ENCODE data around the gene EEFSEC. TPM values are rescaled to one million over a fixed set of nuclear protein-coding genes. Genes with fewer than 3 reads are reported as not detected.

EEFSEC gene
- total and polyA plus RNA-seq, 5 donors from 2014 or later = 16.9 to 21.9 (median 18.5) TPM

- H3K4me1 ChIP-seq (ENCODE audit: control insufficient read depth, insufficient read depth, low read length, poor library complexity, severe bottlenecking) = no peaks in the 10 kb centered on the region
- H3K9me3 ChIP-seq (ENCODE audit: control insufficient read depth in 2 of 2, low read length in 2 of 2) = no peaks in the 10 kb centered on the region
- DNase-seq = no peak
- peaks cover 12% of the 10 kb centered on the region for H3K36me3 ChIP-seq (ENCODE audit: control insufficient read depth, insufficient read depth, low read length)
- H3K27ac Mint-ChIP-seq = peak overlapping the region in 1 of 3 donors; percentile 42
- H3K4me3 ChIP-seq (ENCODE audit: low read depth, low read length) = no peak overlapping the region
- H3K27me3 ChIP-seq (ENCODE audit: control insufficient read depth, insufficient read depth, low read length) = no peaks in the 10 kb centered on the region
- no peaks in the 10 kb centered on the region for H3K27me3 Mint-ChIP-seq
- H3K9me3 Mint-ChIP-seq = no peaks in the 10 kb centered on the region
- no peak overlapping the region for H3K27ac ChIP-seq (ENCODE audit: insufficient read depth, low read length, poor library complexity, severe bottlenecking)
- no peak overlapping the region for H3K4me3 Mint-ChIP-seq
- peaks cover 11% of the 10 kb centered on the region for H3K36me3 Mint-ChIP-seq
- no peak for ATAC-seq (ENCODE audit: low read depth in 2 of 2)
- H3K4me1 Mint-ChIP-seq = peaks cover 0 to 2% (median under 1%) of the 10 kb centered on the region in 4 donors
These were observed 207.5 kb downstream of the EEFSEC start for GRCh38 chr3:128360705-128361271.

- no peaks in the 10 kb centered on the region for H3K9me3 Mint-ChIP-seq
- ATAC-seq (ENCODE audit: low read depth in 2 of 2) = no peak
- H3K27ac Mint-ChIP-seq = peak overlapping the region in 1 of 3 donors; percentile 41
- H3K27me3 Mint-ChIP-seq = no peaks in the 10 kb centered on the region
- Histone ChIP-seq H3K4me1 (ENCODE audit: control insufficient read depth, insufficient read depth, low read length, poor library complexity, severe bottlenecking) (no peaks in the 10 kb centered on the region), H3K27ac (ENCODE audit: insufficient read depth, low read length, poor library complexity, severe bottlenecking) (no peak overlapping the region), H3K4me3 (ENCODE audit: low read depth, low read length) (no peak overlapping the region), H3K27me3 (ENCODE audit: control insufficient read depth, insufficient read depth, low read length) (no peaks in the 10 kb centered on the region), H3K36me3 (ENCODE audit: control insufficient read depth, insufficient read depth, low read length) (peaks cover 12% of the 10 kb centered on the region), H3K9me3 (ENCODE audit: control insufficient read depth in 2 of 2, low read length in 2 of 2) (no peaks in the 10 kb centered on the region)
- H3K4me1 Mint-ChIP-seq = peaks cover 0 to 5% (median 0%) of the 10 kb centered on the region in 4 donors
- no peak overlapping the region for H3K4me3 Mint-ChIP-seq
- no peak for DNase-seq
- peaks cover 12% of the 10 kb centered on the region for H3K36me3 Mint-ChIP-seq
These were observed 209.0 kb downstream of the EEFSEC start for GRCh38 chr3:128362026-128362965.

DNA sequence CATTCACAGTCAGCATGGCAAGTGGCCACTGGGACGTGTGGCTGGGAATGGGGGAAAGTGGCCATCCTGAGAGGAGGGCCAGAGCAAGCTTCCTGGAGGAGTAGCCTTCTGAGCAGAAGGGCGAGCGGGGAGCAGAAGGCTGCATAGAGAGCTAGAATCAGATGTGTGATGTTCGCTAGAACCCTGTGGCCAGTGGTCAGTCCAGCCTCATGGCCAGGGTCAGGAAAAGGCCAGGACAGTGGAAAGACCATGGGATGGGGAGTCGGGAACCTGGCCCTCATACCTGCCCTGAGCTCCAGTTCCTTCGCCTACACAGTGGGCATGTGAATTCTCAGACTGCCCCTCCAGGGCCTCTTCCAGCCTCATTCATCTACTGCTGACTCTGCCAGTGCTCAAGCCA lies 211.0 kb downstream of the EEFSEC start:
- Mint-ChIP-seq H3K36me3 (peaks cover 22% of the 10 kb centered on the region), H3K27me3 (no peaks in the 10 kb centered on the region), H3K4me1 (peaks cover 0 to 7% (median 0%) of the 10 kb centered on the region in 4 donors), H3K9me3 (no peaks in the 10 kb centered on the region), H3K4me3 (no peak overlapping the region), H3K27ac (peak overlapping the region in 2 of 3 donors; percentile 44 to 69)
- Histone ChIP-seq H3K27me3 (ENCODE audit: control insufficient read depth, insufficient read depth, low read length) (no peaks in the 10 kb centered on the region), H3K27ac (ENCODE audit: insufficient read depth, low read length, poor library complexity, severe bottlenecking) (no peak overlapping the region), H3K4me3 (ENCODE audit: low read depth, low read length) (no peak overlapping the region), H3K36me3 (ENCODE audit: control insufficient read depth, insufficient read depth, low read length) (peaks cover 6% of the 10 kb centered on the region), H3K9me3 (ENCODE audit: control insufficient read depth in 2 of 2, low read length in 2 of 2) (no peaks in the 10 kb centered on the region), H3K4me1 (ENCODE audit: control insufficient read depth, insufficient read depth, low read length, poor library complexity, severe bottlenecking) (no peaks in the 10 kb centered on the region)
- DNase-seq (no peak), ATAC-seq (ENCODE audit: low read depth in 2 of 2) (no peak)

- peaks cover 0 to 7% (median 2%) of the 10 kb centered on the region in 4 donors for H3K4me1 Mint-ChIP-seq
- Histone ChIP-seq H3K4me3 (ENCODE audit: low read depth, low read length) (no peak overlapping the region), H3K9me3 (ENCODE audit: control insufficient read depth in 2 of 2, low read length in 2 of 2) (no peaks in the 10 kb centered on the region), H3K27me3 (ENCODE audit: control insufficient read depth, insufficient read depth, low read length) (no peaks in the 10 kb centered on the region), H3K27ac (ENCODE audit: insufficient read depth, low read length, poor library complexity, severe bottlenecking) (no peak overlapping the region), H3K4me1 (ENCODE audit: control insufficient read depth, insufficient read depth, low read length, poor library complexity, severe bottlenecking) (no peaks in the 10 kb centered on the region), H3K36me3 (ENCODE audit: control insufficient read depth, insufficient read depth, low read length) (peaks cover 6% of the 10 kb centered on the region)
- no peak for DNase-seq
- H3K36me3 Mint-ChIP-seq = peaks cover 22% of the 10 kb centered on the region
- H3K4me3 Mint-ChIP-seq = no peak overlapping the region
- H3K27ac Mint-ChIP-seq = peak overlapping the region in 1 of 3 donors; percentile 69
- H3K9me3 Mint-ChIP-seq = no peaks in the 10 kb centered on the region
- no peak for ATAC-seq (ENCODE audit: low read depth in 2 of 2)
- H3K27me3 Mint-ChIP-seq = no peaks in the 10 kb centered on the region
These were observed 211.6 kb downstream of the EEFSEC start for GRCh38 chr3:128364808-128365360.

DNA sequence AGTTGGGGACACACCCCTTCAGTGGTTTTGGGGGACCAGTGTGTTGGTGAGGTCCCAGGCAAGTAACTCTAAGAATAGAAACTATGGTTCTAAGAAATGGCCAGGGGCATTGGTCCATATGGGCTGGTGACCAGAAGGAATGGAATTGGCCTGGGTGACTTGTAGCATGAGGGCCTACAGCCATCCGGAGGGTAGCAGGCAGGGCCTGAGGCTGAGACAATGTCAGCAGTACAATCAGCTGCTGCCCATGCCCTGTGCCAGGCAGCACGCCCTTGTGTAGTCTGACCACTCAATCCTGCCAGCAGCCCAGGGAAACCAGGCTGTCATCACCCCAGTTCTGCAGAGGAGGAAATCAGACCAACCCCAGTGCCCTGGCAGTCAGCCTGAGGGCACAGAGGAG lies 212.9 kb downstream of the EEFSEC start:
- DNase-seq = no peak
- no peaks in the 10 kb centered on the region for H3K27me3 ChIP-seq (ENCODE audit: control insufficient read depth, insufficient read depth, low read length)
- no peaks in the 10 kb centered on the region for H3K4me1 ChIP-seq (ENCODE audit: control insufficient read depth, insufficient read depth, low read length, poor library complexity, severe bottlenecking)
- ATAC-seq (ENCODE audit: low read depth in 2 of 2) = no peak
- peaks cover 0 to 8% (median 5%) of the 10 kb centered on the region in 4 donors for H3K4me1 Mint-ChIP-seq
- no peaks in the 10 kb centered on the region for H3K9me3 Mint-ChIP-seq
- no peak overlapping the region for H3K4me3 ChIP-seq (ENCODE audit: low read depth, low read length)
- peaks cover 6% of the 10 kb centered on the region for H3K36me3 ChIP-seq (ENCODE audit: control insufficient read depth, insufficient read depth, low read length)
- H3K27ac Mint-ChIP-seq = peak overlapping the region in 2 of 3 donors; percentile 42 to 76
- H3K27ac ChIP-seq (ENCODE audit: insufficient read depth, low read length, poor library complexity, severe bottlenecking) = no peak overlapping the region
- no peak overlapping the region for H3K4me3 Mint-ChIP-seq
- no peaks in the 10 kb centered on the region for H3K27me3 Mint-ChIP-seq
- H3K36me3 Mint-ChIP-seq = peaks cover 26% of the 10 kb centered on the region
- H3K9me3 ChIP-seq (ENCODE audit: control insufficient read depth in 2 of 2, low read length in 2 of 2) = no peaks in the 10 kb centered on the region

- Histone ChIP-seq H3K36me3 (ENCODE audit: control insufficient read depth, insufficient read depth, low read length) (peaks cover 6% of the 10 kb centered on the region), H3K27me3 (ENCODE audit: control insufficient read depth, insufficient read depth, low read length) (no peaks in the 10 kb centered on the region), H3K4me1 (ENCODE audit: control insufficient read depth, insufficient read depth, low read length, poor library complexity, severe bottlenecking) (no peaks in the 10 kb centered on the region), H3K27ac (ENCODE audit: insufficient read depth, low read length, poor library complexity, severe bottlenecking) (no peak overlapping the region), H3K4me3 (ENCODE audit: low read depth, low read length) (no peak overlapping the region), H3K9me3 (ENCODE audit: control insufficient read depth in 2 of 2, low read length in 2 of 2) (no peaks in the 10 kb centered on the region)
- ATAC-seq (ENCODE audit: low read depth in 2 of 2) (no peak), DNase-seq (no peak)
- Mint-ChIP-seq H3K27ac (peak overlapping the region in 2 of 3 donors; percentile 52 to 79), H3K4me1 (peaks cover 0 to 8% (median 5%) of the 10 kb centered on the region in 4 donors), H3K36me3 (peaks cover 26% of the 10 kb centered on the region), H3K9me3 (no peaks in the 10 kb centered on the region), H3K27me3 (no peaks in the 10 kb centered on the region), H3K4me3 (no peak overlapping the region)
These were observed 213.4 kb downstream of the EEFSEC start for GRCh38 chr3:128366652-128367051.

DNA sequence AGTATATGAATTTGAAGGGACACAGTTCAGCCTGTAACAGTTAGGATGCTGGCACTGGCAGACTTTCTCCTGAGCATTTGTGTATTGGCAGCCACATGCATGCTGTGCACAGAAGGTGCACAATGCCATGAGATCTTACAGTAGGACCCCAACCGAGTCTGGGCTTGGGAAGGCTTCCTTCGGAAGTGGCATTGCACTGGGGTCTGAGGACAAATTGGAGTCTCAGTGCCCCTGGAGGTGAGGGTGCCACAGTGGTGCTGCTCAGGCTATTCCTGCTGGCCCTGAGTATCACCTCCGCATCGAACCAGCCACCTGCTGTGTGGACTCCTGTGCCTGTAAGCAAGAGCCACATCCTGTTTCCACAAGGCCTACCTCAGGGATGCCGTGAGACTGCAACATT lies 213.9 kb downstream of the EEFSEC start:
- Mint-ChIP-seq H3K9me3 (no peaks in the 10 kb centered on the region), H3K4me3 (no peak overlapping the region), H3K4me1 (peaks cover 0 to 8% (median 5%) of the 10 kb centered on the region in 4 donors), H3K36me3 (peaks cover 26% of the 10 kb centered on the region), H3K27me3 (no peaks in the 10 kb centered on the region), H3K27ac (no peak overlapping the region)
- DNase-seq (no peak), ATAC-seq (ENCODE audit: low read depth in 2 of 2) (no peak)
- peaks cover 4% of the 10 kb centered on the region for H3K36me3 ChIP-seq (ENCODE audit: control insufficient read depth, insufficient read depth, low read length)
- H3K4me1 ChIP-seq (ENCODE audit: control insufficient read depth, insufficient read depth, low read length, poor library complexity, severe bottlenecking) = no peaks in the 10 kb centered on the region
- H3K27ac ChIP-seq (ENCODE audit: insufficient read depth, low read length, poor library complexity, severe bottlenecking) = no peak overlapping the region
- no peaks in the 10 kb centered on the region for H3K27me3 ChIP-seq (ENCODE audit: control insufficient read depth, insufficient read depth, low read length)
- H3K9me3 ChIP-seq (ENCODE audit: control insufficient read depth in 2 of 2, low read length in 2 of 2) = no peaks in the 10 kb centered on the region
- H3K4me3 ChIP-seq (ENCODE audit: low read depth, low read length) = no peak overlapping the region
